ENCODE data around the gene MRC1. TPM values are rescaled to one million over a fixed set of nuclear protein-coding genes. Genes with fewer than 3 reads are reported as not detected.

The MRC1 gene
- total RNA-seq, 4 donors from 2014 or later, result 4.9 to 19.2 (median 8.6) TPM

GRCh38 chr10:17768957-17769356 lies 40.2 kb upstream of the MRC1 start:
- TF ChIP-seq CTCF (IDR thresholded peaks at IDR 0.05) (no peak), POLR2A (IDR thresholded peaks at IDR 0.05) (no peak)
- intact Hi-C loops (cut with DNase I; ENCODE audit: low total_unique reads), result no loop called here
- 45 to 60% methylated on average over 5 of the region's 5 CpGs for WGBS, 2 donors
- H3K4me3 ChIP-seq (ENCODE audit: low read depth, poor library complexity, severe bottlenecking), result no peak overlapping the region
- DNase-seq (ENCODE audit: low spot score in 2 of 2), result no peak

GRCh38 chr10:17771017-17771416 lies 38.1 kb upstream of the MRC1 start:
- intact Hi-C loops (cut with DNase I; ENCODE audit: low total_unique reads), result no loop called here
- DNase-seq (ENCODE audit: low spot score in 2 of 2), result no peak
- WGBS, 2 donors, result 68 to 75% methylated on average over 4 of the region's 4 CpGs
- TF ChIP-seq CTCF (IDR thresholded peaks at IDR 0.05) (no peak), POLR2A (IDR thresholded peaks at IDR 0.05) (no peak)
- H3K4me3 ChIP-seq (ENCODE audit: low read depth, poor library complexity, severe bottlenecking), result no peak overlapping the region

- no peak overlapping the region for H3K4me3 ChIP-seq (ENCODE audit: low read depth, poor library complexity, severe bottlenecking)
- no peak for DNase-seq (ENCODE audit: low spot score in 2 of 2)
- TF ChIP-seq POLR2A (IDR thresholded peaks at IDR 0.05), result no peak
- no peak for TF ChIP-seq CTCF (IDR thresholded peaks at IDR 0.05)
- intact Hi-C loops (cut with DNase I; ENCODE audit: low total_unique reads), result no loop called here
- 40 to 45% methylated on average over 4 of the region's 4 CpGs for WGBS, 2 donors
Observed at GRCh38 chr10:17779784-17780183, 29.4 kb upstream of the MRC1 start.

- 82 to 96% methylated on average over 4 of the region's 4 CpGs for WGBS, 2 donors
- intact Hi-C loops (cut with DNase I; ENCODE audit: low total_unique reads), result no loop called here
- TF ChIP-seq CTCF (IDR thresholded peaks at IDR 0.05), result no peak
- TF ChIP-seq POLR2A (IDR thresholded peaks at IDR 0.05), result no peak
- DNase-seq (ENCODE audit: low spot score in 2 of 2), result no peak
- H3K4me3 ChIP-seq (ENCODE audit: low read depth, poor library complexity, severe bottlenecking), result no peak overlapping the region
Observed at GRCh38 chr10:17780727-17781126, 28.4 kb upstream of the MRC1 start.

GRCh38 chr10:17781856-17782255 lies 27.3 kb upstream of the MRC1 start:
- no peak for TF ChIP-seq POLR2A (IDR thresholded peaks at IDR 0.05)
- TF ChIP-seq CTCF (IDR thresholded peaks at IDR 0.05), result no peak
- no peak for DNase-seq (ENCODE audit: low spot score in 2 of 2)
- intact Hi-C loops (cut with DNase I; ENCODE audit: low total_unique reads), result no loop called here
- 78 to 90% methylated on average over 2 of the region's 2 CpGs for WGBS, 2 donors
- no peak overlapping the region for H3K4me3 ChIP-seq (ENCODE audit: low read depth, poor library complexity, severe bottlenecking)

GRCh38 chr10:17782921-17783665 lies 26.1 kb upstream of the MRC1 start:
- H3K4me3 ChIP-seq (ENCODE audit: low read depth, poor library complexity, severe bottlenecking), result no peak overlapping the region
- 27 to 29% methylated on average over 16 of the region's 16 CpGs for WGBS, 2 donors
- TF ChIP-seq POLR2A (IDR thresholded peaks at IDR 0.05) (no peak), CTCF (IDR thresholded peaks at IDR 0.05) (no peak)
- intact Hi-C loops (cut with DNase I; ENCODE audit: low total_unique reads), result no loop called here
- DNase-seq (ENCODE audit: low spot score in 2 of 2), result no peak

Measured in lower leg skin (tissue), 4 donors.